MM.1S (cell line): Measurements from ENCODE around the gene FCHO2.

Experiments
- CTCF ChIP-seq: fragments of 300-600 bp; sonication (generic); IDR thresholded peaks from 2 replicates; pipeline ENCODE4 v1.5.1; 2016; ENCODE audit warnings: antibody characterized with exemption, low read length, mixed read lengths
- EZH2 ChIP-seq: fragments of 300-600 bp; sonication (generic); optimal IDR thresholded peaks from 2 replicates; pipeline ENCODE3; 2017; ENCODE audit warnings: low read depth, mild to moderate bottlenecking, antibody characterized with exemption, low read length, mixed read lengths

GRCh38 chr5:72943307-72943706 is 12.5 kb upstream of the FCHO2 start:
- no peak for TF ChIP-seq EZH2
- TF ChIP-seq CTCF = no peak
